ENCODE measurements around the gene CEACAM1.
"Not testable (repeated sequence)": the region's sequence is repeated elsewhere in the genome, so short reads cannot be mapped to it uniquely, and the experiment has no call there.

Gene CEACAM1

GRCh38 chr19:42540071-42540553 is 11.8 kb upstream of the CEACAM1 start:
- peaks cover 3% of the 10 kb centered on the region for H3K27me3 ChIP-seq (ENCODE audit: insufficient read depth, poor library complexity, severe bottlenecking)
- no peak for DNase-seq (ENCODE audit: low read depth in 1 of 2, low spot score in 1 of 2)
- no peak overlapping the region for H3K4me3 ChIP-seq (replicated peaks; ENCODE audit: insufficient read depth, low read length)
- no peak overlapping the region for H3K27ac ChIP-seq (replicated peaks)
- TF ChIP-seq SPI1 (IDR thresholded peaks at IDR 0.05; ENCODE audit: borderline replicate concordance, low read depth) (no peak), GABPA (IDR thresholded peaks at IDR 0.05; ENCODE audit: low read depth) (no peak), CTCF (IDR thresholded peaks at IDR 0.05; ENCODE audit: insufficient read depth, low read length) (no peak), REST (IDR thresholded peaks at IDR 0.05; ENCODE audit: insufficient replicate concordance, low read depth) (no peak), POLR2AphosphoS5 (IDR thresholded peaks at IDR 0.05; ENCODE audit: low read depth) (no peak)

- peaks cover 3% of the 10 kb centered on the region for H3K27me3 ChIP-seq (ENCODE audit: insufficient read depth, poor library complexity, severe bottlenecking)
- no peak for DNase-seq (ENCODE audit: low read depth in 1 of 2, low spot score in 1 of 2)
- no peak overlapping the region for H3K27ac ChIP-seq (replicated peaks)
- TF ChIP-seq GABPA (IDR thresholded peaks at IDR 0.05; ENCODE audit: low read depth) (no peak), REST (IDR thresholded peaks at IDR 0.05; ENCODE audit: insufficient replicate concordance, low read depth) (no peak), POLR2AphosphoS5 (IDR thresholded peaks at IDR 0.05; ENCODE audit: low read depth) (no peak), SPI1 (IDR thresholded peaks at IDR 0.05; ENCODE audit: borderline replicate concordance, low read depth) (no peak), CTCF (IDR thresholded peaks at IDR 0.05; ENCODE audit: insufficient read depth, low read length) (no peak)
- H3K4me3 ChIP-seq (replicated peaks; ENCODE audit: insufficient read depth, low read length), result no peak overlapping the region
Observed at GRCh38 chr19:42538841-42539709, 10.8 kb upstream of the CEACAM1 start.

GRCh38 chr19:42535276-42535675 is 7.0 kb upstream of the CEACAM1 start:
- not testable (repeated sequence) for H3K27me3 ChIP-seq (ENCODE audit: insufficient read depth, poor library complexity, severe bottlenecking); DNase-seq (ENCODE audit: low read depth in 1 of 2, low spot score in 1 of 2); H3K27ac ChIP-seq (replicated peaks); H3K4me3 ChIP-seq (replicated peaks; ENCODE audit: insufficient read depth, low read length)

- no peak for DNase-seq (ENCODE audit: low read depth in 1 of 2, low spot score in 1 of 2)
- H3K4me3 ChIP-seq (replicated peaks; ENCODE audit: insufficient read depth, low read length), result no peak overlapping the region
- no peak for TF ChIP-seq SPI1 (IDR thresholded peaks at IDR 0.05; ENCODE audit: borderline replicate concordance, low read depth)
- no peak for TF ChIP-seq CTCF (IDR thresholded peaks at IDR 0.05; ENCODE audit: insufficient read depth, low read length)
- no peak for TF ChIP-seq POLR2AphosphoS5 (IDR thresholded peaks at IDR 0.05; ENCODE audit: low read depth)
- TF ChIP-seq GABPA (IDR thresholded peaks at IDR 0.05; ENCODE audit: low read depth), result no peak
- H3K27ac ChIP-seq (replicated peaks), result no peak overlapping the region
- H3K27me3 ChIP-seq (ENCODE audit: insufficient read depth, poor library complexity, severe bottlenecking), result peaks cover 3% of the 10 kb centered on the region
Observed at GRCh38 chr19:42534391-42534790, 6.1 kb upstream of the CEACAM1 start.
